Brain microvascular endothelial cell (primary cell): ENCODE results near the gene DDX50.
"Not testable (repeated sequence)": the region's sequence is repeated elsewhere in the genome, so short reads cannot be mapped to it uniquely, and the experiment has no call there.

Experiments used
- DNase-seq: peaks from one replicate; pipeline ENCODE4 v3.0.0-alpha.2; 2020
- H3K27ac ChIP-seq: fragments of 250-450 bp; sonication (Bioruptor Pico); 2 replicates; pipeline ENCODE4 v1.5.1; 2020; ENCODE audit warnings: mild to moderate bottlenecking, moderate library complexity
- H3K27me3 ChIP-seq: fragments of 250-450 bp; sonication (Bioruptor Pico); replicated peaks from 2 replicates; pipeline ENCODE4 v1.5.1; 2020; ENCODE audit warnings: mild to moderate bottlenecking
- H3K36me3 ChIP-seq: fragments of 250-450 bp; sonication (Bioruptor Pico); replicated peaks from 2 replicates; pipeline ENCODE4 v1.5.1; 2020; ENCODE audit warnings: mild to moderate bottlenecking
- H3K4me3 ChIP-seq: 2 replicates; pipeline ENCODE4 v1.5.1; 2011; ENCODE audit warnings: low read depth, mild to moderate bottlenecking, control low read depth, low read length, moderate library complexity
- CTCF ChIP-seq: IDR thresholded peaks from 2 replicates; pipeline ENCODE4 v1.5.1; 2011; ENCODE audit warnings: low read depth, mild to moderate bottlenecking, moderate library complexity, low read length, control low read depth, inconsistent platforms; ENCODE audit errors: missing control alignments
- in situ Hi-C: cut with HindIII; loops from 2 replicates; pipeline ENCODE4 v1.10.0; 2017; ENCODE audit warnings: low sequenced_read_pairs, low pct_ligation_motif_present

DDX50 gene

GRCh38 chr10:68932860-68933259, 31.7 kb downstream of the DDX50 start:
- H3K4me3 ChIP-seq, DNase-seq, H3K27ac ChIP-seq, in situ Hi-C loops, H3K27me3 ChIP-seq: not testable (repeated sequence)
- H3K36me3 ChIP-seq: peaks cover 26% of the 10 kb centered on the region

- in situ Hi-C loops: no loop called here
- DNase-seq: no peak
- no peak overlapping the region for H3K4me3 ChIP-seq
- no peak overlapping the region for H3K27ac ChIP-seq
- peaks cover 31% of the 10 kb centered on the region for H3K36me3 ChIP-seq
- no peak for TF ChIP-seq CTCF
- H3K27me3 ChIP-seq: no peaks in the 10 kb centered on the region
These were observed 33.9 kb downstream of the DDX50 start for GRCh38 chr10:68934994-68935393.

- no peak overlapping the region for H3K4me3 ChIP-seq
- DNase-seq: no peak
- peaks cover 23% of the 10 kb centered on the region for H3K36me3 ChIP-seq
- H3K27me3 ChIP-seq: no peaks in the 10 kb centered on the region
- in situ Hi-C loops: no loop called here
- no peak for TF ChIP-seq CTCF
- no peak overlapping the region for H3K27ac ChIP-seq
These were observed 37.0 kb downstream of the DDX50 start for GRCh38 chr10:68938117-68938516.

- TF ChIP-seq CTCF: no peak
- in situ Hi-C loops: no loop called here
- Histone ChIP-seq H3K36me3 (peaks cover 27% of the 10 kb centered on the region), H3K4me3 (no peak overlapping the region), H3K27ac (no peak overlapping the region), H3K27me3 (no peaks in the 10 kb centered on the region)
- DNase-seq: no peak
These were observed 37.8 kb downstream of the DDX50 start for GRCh38 chr10:68938884-68939283.

- H3K4me3 ChIP-seq, DNase-seq, H3K27me3 ChIP-seq, in situ Hi-C loops, H3K27ac ChIP-seq: not testable (repeated sequence)
- peaks cover 37% of the 10 kb centered on the region for H3K36me3 ChIP-seq
These were observed 39.8 kb downstream of the DDX50 start for GRCh38 chr10:68940917-68941316.

GRCh38 chr10:68950598-68950997, 49.5 kb downstream of the DDX50 start:
- no peak for DNase-seq
- Histone ChIP-seq H3K36me3 (peaks cover 21% of the 10 kb centered on the region), H3K27me3 (no peaks in the 10 kb centered on the region), H3K27ac (no peak overlapping the region), H3K4me3 (no peak overlapping the region)
- in situ Hi-C loops: no loop called here
- TF ChIP-seq CTCF: no peak

- Histone ChIP-seq H3K4me3 (no peak overlapping the region), H3K27me3 (no peaks in the 10 kb centered on the region), H3K27ac (no peak overlapping the region), H3K36me3 (peaks cover 2% of the 10 kb centered on the region)
- in situ Hi-C loops: no loop called here
- no peak for TF ChIP-seq CTCF
- no peak for DNase-seq
These were observed 53.8 kb downstream of the DDX50 start for GRCh38 chr10:68954904-68955303.
